Measurements from ENCODE around the gene YPEL5. TPM values are rescaled to one million over a fixed set of nuclear protein-coding genes. Genes with fewer than 3 reads are reported as not detected.

Gene YPEL5
- total and polyA plus RNA-seq, 4 experiments from 2014 or later = 81.5 to 240 (median 103) TPM

GRCh38 chr2:30152385-30152784, 5.6 kb downstream of the YPEL5 start:
- H3K4me1 Mint-ChIP-seq = peaks cover 43 to 88% (median 63%) of the 10 kb centered on the region in 4 donors
- H3K27me3 ChIP-seq (ENCODE audit: insufficient read depth, low read length) = no peaks in the 10 kb centered on the region
- H3K27ac Mint-ChIP-seq = peak overlapping the region in 3 of 7 donors; percentile 44 to 81 (median 72)
- DNase-seq = no peak
- peaks cover 61% of the 10 kb centered on the region for H3K4me1 ChIP-seq (ENCODE audit: insufficient read depth, low read length)
- H3K36me3 Mint-ChIP-seq = peaks cover 31 to 84% of the 10 kb centered on the region in 2 donors
- H3K4me3 Mint-ChIP-seq = no peak overlapping the region
- H3K9me3 Mint-ChIP-seq = peaks cover 0 to 8% (median 0%) of the 10 kb centered on the region in 8 donors
- POLR2A ChIA-PET (ENCODE audit: partially characterized antibody) = interaction anchor here (0.6 kb wide), 1 partner anchor 537 kb away, joined by 3 read pairs; no protein-coding TSS in a partner anchor
- H3K9me3 ChIP-seq (ENCODE audit: control insufficient read depth in 1 of 2, low read length in 2 of 2) = no peaks in the 10 kb centered on the region
- intact Hi-C loops (cut with micrococcal nuclease) = no loop called here
- H3K27ac ChIP-seq (ENCODE audit: low read depth, low read length) = no peak overlapping the region
- CTCF ChIA-PET (ENCODE audit: partially characterized antibody) = interaction anchor here (0.6 to 9.5 kb wide), 6 partner anchors 12 to 1186 kb away, joined by 3 to 107 read pairs (median 14); no protein-coding TSS in a partner anchor
- no peaks in the 10 kb centered on the region for H3K27me3 Mint-ChIP-seq
- H3K36me3 ChIP-seq (ENCODE audit: insufficient read depth, low read length) = peaks cover 3% of the 10 kb centered on the region
- H3K4me3 ChIP-seq (ENCODE audit: low read length in 2 of 2) = no peak overlapping the region

- Histone ChIP-seq H3K4me1 (ENCODE audit: insufficient read depth, low read length) (peaks cover 37% of the 10 kb centered on the region), H3K36me3 (ENCODE audit: insufficient read depth, low read length) (peaks cover 30% of the 10 kb centered on the region), H3K27me3 (ENCODE audit: insufficient read depth, low read length) (no peaks in the 10 kb centered on the region), H3K27ac (ENCODE audit: low read depth, low read length) (no peak overlapping the region), H3K4me3 (ENCODE audit: low read length in 2 of 2) (no peak overlapping the region), H3K9me3 (ENCODE audit: control insufficient read depth in 1 of 2, low read length in 2 of 2) (no peaks in the 10 kb centered on the region)
- ChIA-PET CTCF (ENCODE audit: partially characterized antibody) (interaction anchor here (1.2 to 4.3 kb wide), 4 partner anchors 8 to 557 kb away, joined by 3 to 23 read pairs (median 10); partner anchors contain the start of gene YPEL5), POLR2A (ENCODE audit: partially characterized antibody) (interaction anchor here (0.7 to 4.2 kb wide), 3 partner anchors 8 to 77 kb away, joined by 3 to 25 read pairs (median 3); partner anchors contain the start of gene YPEL5)
- no peak for DNase-seq
- H3K36me3 Mint-ChIP-seq = peaks cover 46 to 89% of the 10 kb centered on the region in 2 donors
- peak overlapping the region in 2 of 7 donors; percentile 38 to 81 for H3K27ac Mint-ChIP-seq
- no peaks in the 10 kb centered on the region for H3K27me3 Mint-ChIP-seq
- no peak overlapping the region for H3K4me3 Mint-ChIP-seq
- peaks cover 28 to 84% (median 48%) of the 10 kb centered on the region in 4 donors for H3K4me1 Mint-ChIP-seq
- intact Hi-C loops (cut with micrococcal nuclease) = no loop called here
- peaks cover 0 to 18% (median 0%) of the 10 kb centered on the region in 8 donors for H3K9me3 Mint-ChIP-seq
Measured at GRCh38 chr2:30155202-30155601, 8.4 kb downstream of the YPEL5 start.

GRCh38 chr2:30155889-30156658, 9.3 kb downstream of the YPEL5 start:
- no peak overlapping the region for H3K27ac ChIP-seq (ENCODE audit: low read depth, low read length)
- H3K27ac Mint-ChIP-seq = peak overlapping the region in 5 of 7 donors; percentile 20 to 87 (median 81)
- H3K27me3 Mint-ChIP-seq = no peaks in the 10 kb centered on the region
- H3K4me1 ChIP-seq (ENCODE audit: insufficient read depth, low read length) = peaks cover 28% of the 10 kb centered on the region
- peaks cover 21 to 79% (median 42%) of the 10 kb centered on the region in 4 donors for H3K4me1 Mint-ChIP-seq
- no peaks in the 10 kb centered on the region for H3K27me3 ChIP-seq (ENCODE audit: insufficient read depth, low read length)
- intact Hi-C loops (cut with micrococcal nuclease) = no loop called here
- H3K9me3 ChIP-seq (ENCODE audit: control insufficient read depth in 1 of 2, low read length in 2 of 2) = no peaks in the 10 kb centered on the region
- peak overlapping the region in 2 of 8 donors; percentile 5 to 22 for H3K4me3 Mint-ChIP-seq
- DNase-seq = no peak
- H3K36me3 ChIP-seq (ENCODE audit: insufficient read depth, low read length) = peaks cover 33% of the 10 kb centered on the region
- H3K4me3 ChIP-seq (ENCODE audit: low read length in 2 of 2) = no peak overlapping the region
- H3K9me3 Mint-ChIP-seq = peaks cover 0 to 20% (median 0%) of the 10 kb centered on the region in 8 donors
- POLR2A ChIA-PET (ENCODE audit: partially characterized antibody) = interaction anchor here (0.7 to 4.2 kb wide), 3 partner anchors 9 to 76 kb away, joined by 3 to 25 read pairs (median 3); partner anchors contain the start of gene YPEL5
- CTCF ChIA-PET (ENCODE audit: partially characterized antibody) = interaction anchor here (1.0 to 4.3 kb wide), 5 partner anchors 9 to 556 kb away, joined by 3 to 23 read pairs (median 3); partner anchors contain the start of gene YPEL5
- H3K36me3 Mint-ChIP-seq = peaks cover 50 to 89% of the 10 kb centered on the region in 2 donors

- ChIA-PET CTCF (ENCODE audit: partially characterized antibody) (interaction anchor here (1.0 to 1.4 kb wide), 3 partner anchors 12 to 554 kb away, joined by 3 to 6 read pairs (median 3); no protein-coding TSS in a partner anchor), POLR2A (ENCODE audit: partially characterized antibody) (interaction anchor here (4.2 kb wide), 1 partner anchor 10 kb away, joined by 25 read pairs; the partner anchor contains the start of gene YPEL5)
- peaks cover 15% of the 10 kb centered on the region for H3K4me1 ChIP-seq (ENCODE audit: insufficient read depth, low read length)
- peaks cover 33% of the 10 kb centered on the region for H3K36me3 ChIP-seq (ENCODE audit: insufficient read depth, low read length)
- Mint-ChIP-seq H3K4me1 (peaks cover 13 to 64% (median 32%) of the 10 kb centered on the region in 4 donors), H3K27ac (peak overlapping the region in 3 of 7 donors; percentile 10 to 82 (median 81)), H3K4me3 (peak overlapping the region in 1 of 8 donors; percentile 26), H3K27me3 (no peaks in the 10 kb centered on the region), H3K9me3 (peaks cover 0 to 23% (median 0%) of the 10 kb centered on the region in 8 donors), H3K36me3 (peaks cover 40 to 90% of the 10 kb centered on the region in 2 donors)
- intact Hi-C loops (cut with micrococcal nuclease) = no loop called here
- H3K9me3 ChIP-seq (ENCODE audit: control insufficient read depth in 1 of 2, low read length in 2 of 2) = no peaks in the 10 kb centered on the region
- no peak for DNase-seq
- H3K27me3 ChIP-seq (ENCODE audit: insufficient read depth, low read length) = no peaks in the 10 kb centered on the region
- H3K27ac ChIP-seq (ENCODE audit: low read depth, low read length) = no peak overlapping the region
- H3K4me3 ChIP-seq (ENCODE audit: low read length in 2 of 2) = no peak overlapping the region
Measured at GRCh38 chr2:30157616-30158015, 10.8 kb downstream of the YPEL5 start.

- CTCF ChIA-PET (ENCODE audit: partially characterized antibody) = interaction anchor here (1.3 to 1.8 kb wide), 2 partner anchors 552 to 554 kb away, joined by 3 to 12 read pairs; no protein-coding TSS in a partner anchor
- no peak overlapping the region for H3K4me3 Mint-ChIP-seq
- peaks cover 0 to 25% (median 0%) of the 10 kb centered on the region in 8 donors for H3K9me3 Mint-ChIP-seq
- POLR2A ChIA-PET (ENCODE audit: partially characterized antibody) = interaction anchor here (1.3 kb wide), 1 partner anchor 13 kb away, joined by 5 read pairs; the partner anchor contains the start of gene YPEL5
- DNase-seq = no peak
- Histone ChIP-seq H3K27ac (ENCODE audit: low read depth, low read length) (no peak overlapping the region), H3K4me3 (ENCODE audit: low read length in 2 of 2) (no peak overlapping the region), H3K4me1 (ENCODE audit: insufficient read depth, low read length) (no peaks in the 10 kb centered on the region), H3K27me3 (ENCODE audit: insufficient read depth, low read length) (no peaks in the 10 kb centered on the region), H3K9me3 (ENCODE audit: control insufficient read depth in 1 of 2, low read length in 2 of 2) (no peaks in the 10 kb centered on the region), H3K36me3 (ENCODE audit: insufficient read depth, low read length) (peaks cover 33% of the 10 kb centered on the region)
- no peaks in the 10 kb centered on the region for H3K27me3 Mint-ChIP-seq
- peak overlapping the region in 2 of 7 donors; percentile 43 to 47 for H3K27ac Mint-ChIP-seq
- intact Hi-C loops (cut with micrococcal nuclease) = loop anchor here (10.0 kb wide), 3 partner anchors 1015 to 1785 kb away; no protein-coding TSS in a partner anchor
- H3K4me1 Mint-ChIP-seq = peaks cover 10 to 46% (median 22%) of the 10 kb centered on the region in 4 donors
- H3K36me3 Mint-ChIP-seq = peaks cover 40 to 73% of the 10 kb centered on the region in 2 donors
Measured at GRCh38 chr2:30159766-30160165, 13.0 kb downstream of the YPEL5 start.

GRCh38 chr2:30161929-30162706, 15.3 kb downstream of the YPEL5 start:
- Histone ChIP-seq H3K27ac (ENCODE audit: low read depth, low read length) (no peak overlapping the region), H3K27me3 (ENCODE audit: insufficient read depth, low read length) (no peaks in the 10 kb centered on the region), H3K36me3 (ENCODE audit: insufficient read depth, low read length) (peaks cover 33% of the 10 kb centered on the region), H3K9me3 (ENCODE audit: control insufficient read depth in 1 of 2, low read length in 2 of 2) (no peaks in the 10 kb centered on the region), H3K4me3 (ENCODE audit: low read length in 2 of 2) (no peak overlapping the region), H3K4me1 (ENCODE audit: insufficient read depth, low read length) (peaks cover 4% of the 10 kb centered on the region)
- peak in 2 of 5 donors; percentile 23 to 26 for DNase-seq
- Mint-ChIP-seq H3K4me1 (peaks cover 6 to 31% (median 10%) of the 10 kb centered on the region in 4 donors), H3K9me3 (peaks cover 0 to 25% (median 0%) of the 10 kb centered on the region in 8 donors), H3K36me3 (peaks cover 30 to 54% of the 10 kb centered on the region in 2 donors), H3K27me3 (no peaks in the 10 kb centered on the region), H3K27ac (peak overlapping the region in 5 of 7 donors; percentile 6 to 94 (median 78)), H3K4me3 (peak overlapping the region in 1 of 8 donors; percentile 74)
- intact Hi-C loops (cut with micrococcal nuclease) = loop anchor here (10.0 kb wide), 3 partner anchors 1013 to 1783 kb away; no protein-coding TSS in a partner anchor
- POLR2A ChIA-PET (ENCODE audit: partially characterized antibody) = interaction anchor here (1.1 to 3.9 kb wide), 4 partner anchors 14 to 549 kb away, joined by 3 to 36 read pairs (median 6); partner anchors contain the start of genes LBH and YPEL5
- CTCF ChIA-PET (ENCODE audit: partially characterized antibody) = interaction anchor here (1.2 to 11.1 kb wide), 4 partner anchors 11 to 547 kb away, joined by 4 to 574 read pairs (median 100); no protein-coding TSS in a partner anchor

All from CD4-positive, alpha-beta memory T cell (primary cell).